ENCODE measurements around the gene MEIKIN. TPM values are rescaled to one million over a fixed set of nuclear protein-coding genes. Genes with fewer than 3 reads are reported as not detected.

Gene MEIKIN
- total and polyA plus RNA-seq, 4 experiments from 2014 or later: 3.6 to 6.2 TPM; not detected in 2

GRCh38 chr5:131979816-131980215, 34.4 kb upstream of the MEIKIN start:
- H3K4me3 Mint-ChIP-seq: no peak overlapping the region
- no peak overlapping the region for H3K27ac ChIP-seq (ENCODE audit: low read depth, low read length)
- H3K27ac Mint-ChIP-seq: peak overlapping the region in 1 of 7 donors; percentile 84
- H3K4me1 ChIP-seq (ENCODE audit: insufficient read depth, low read length): peaks cover 31% of the 10 kb centered on the region
- intact Hi-C loops (cut with micrococcal nuclease): no loop called here
- no peaks in the 10 kb centered on the region for H3K27me3 ChIP-seq (ENCODE audit: insufficient read depth, low read length)
- H3K36me3 Mint-ChIP-seq: no peaks in the 10 kb centered on the region
- no peaks in the 10 kb centered on the region for H3K9me3 Mint-ChIP-seq
- DNase-seq: no peak
- POLR2A ChIA-PET (ENCODE audit: partially characterized antibody): interaction anchor here (1.0 kb wide), 1 partner anchor 183 kb away, joined by 3 read pairs; the partner anchor contains the start of gene FNIP1
- H3K27me3 Mint-ChIP-seq: no peaks in the 10 kb centered on the region
- CTCF ChIA-PET (ENCODE audit: partially characterized antibody): interaction anchor here (2.8 kb wide), 1 partner anchor 28 kb away, joined by 8 read pairs; no protein-coding TSS in a partner anchor
- no peak overlapping the region for H3K4me3 ChIP-seq (ENCODE audit: low read length in 2 of 2)
- no peaks in the 10 kb centered on the region for H3K36me3 ChIP-seq (ENCODE audit: insufficient read depth, low read length)
- no peaks in the 10 kb centered on the region for H3K9me3 ChIP-seq (ENCODE audit: control insufficient read depth in 1 of 2, low read length in 2 of 2)
- peaks cover 28 to 59% (median 47%) of the 10 kb centered on the region in 4 donors for H3K4me1 Mint-ChIP-seq

GRCh38 chr5:131977212-131977604, 31.7 kb upstream of the MEIKIN start:
- no peaks in the 10 kb centered on the region for H3K27me3 Mint-ChIP-seq
- no peaks in the 10 kb centered on the region for H3K9me3 Mint-ChIP-seq
- H3K4me1 Mint-ChIP-seq: peaks cover 37 to 63% (median 57%) of the 10 kb centered on the region in 4 donors
- H3K4me1 ChIP-seq (ENCODE audit: insufficient read depth, low read length): peaks cover 55% of the 10 kb centered on the region
- H3K4me3 ChIP-seq (ENCODE audit: low read length in 2 of 2): no peak overlapping the region
- intact Hi-C loops (cut with micrococcal nuclease): no loop called here
- peaks cover 0 to 9% of the 10 kb centered on the region in 2 donors for H3K36me3 Mint-ChIP-seq
- no peak for DNase-seq
- H3K27me3 ChIP-seq (ENCODE audit: insufficient read depth, low read length): no peaks in the 10 kb centered on the region
- H3K27ac ChIP-seq (ENCODE audit: low read depth, low read length): no peak overlapping the region
- no peaks in the 10 kb centered on the region for H3K36me3 ChIP-seq (ENCODE audit: insufficient read depth, low read length)
- ChIA-PET CTCF (ENCODE audit: partially characterized antibody) (no interaction called here), POLR2A (ENCODE audit: partially characterized antibody) (no interaction called here)
- H3K27ac Mint-ChIP-seq: peak overlapping the region; percentile 75 to 95 (median 88)
- H3K9me3 ChIP-seq (ENCODE audit: control insufficient read depth in 1 of 2, low read length in 2 of 2): no peaks in the 10 kb centered on the region
- H3K4me3 Mint-ChIP-seq: peak overlapping the region in 3 of 8 donors; percentile 42 to 59 (median 53)

- Histone ChIP-seq H3K4me1 (ENCODE audit: insufficient read depth, low read length) (peaks cover 55% of the 10 kb centered on the region), H3K9me3 (ENCODE audit: control insufficient read depth in 1 of 2, low read length in 2 of 2) (no peaks in the 10 kb centered on the region)
- CTCF ChIA-PET (ENCODE audit: partially characterized antibody): no interaction called here
These were observed 31.1 kb upstream of the MEIKIN start for GRCh38 chr5:131976414-131977211.

GRCh38 chr5:131974956-131975726, 29.7 kb upstream of the MEIKIN start:
- peak overlapping the region; percentile 48 to 53 for H3K4me3 ChIP-seq (ENCODE audit: low read length in 2 of 2)

More at GRCh38 chr5:131976414-131977211, 31.1 kb upstream of the MEIKIN start:
- intact Hi-C loops (cut with micrococcal nuclease): no loop called here
- peak overlapping the region; percentile 8 for H3K27ac ChIP-seq (ENCODE audit: low read depth, low read length)
- H3K9me3 Mint-ChIP-seq: no peaks in the 10 kb centered on the region
- no peaks in the 10 kb centered on the region for H3K27me3 Mint-ChIP-seq
- POLR2A ChIA-PET (ENCODE audit: partially characterized antibody): no interaction called here
- H3K27ac Mint-ChIP-seq: peak overlapping the region; percentile 75 to 96 (median 88)
- no peaks in the 10 kb centered on the region for H3K36me3 ChIP-seq (ENCODE audit: insufficient read depth, low read length)
- H3K4me1 Mint-ChIP-seq: peaks cover 41 to 65% (median 61%) of the 10 kb centered on the region in 4 donors
- peak overlapping the region in 4 of 8 donors; percentile 42 to 95 (median 56) for H3K4me3 Mint-ChIP-seq
- H3K36me3 Mint-ChIP-seq: peaks cover 6 to 13% of the 10 kb centered on the region in 2 donors
- no peaks in the 10 kb centered on the region for H3K27me3 ChIP-seq (ENCODE audit: insufficient read depth, low read length)
- H3K4me3 ChIP-seq (ENCODE audit: low read length in 2 of 2): no peak overlapping the region
- no peak for DNase-seq

GRCh38 chr5:131974622-131974955, 29.1 kb upstream of the MEIKIN start:
- Histone ChIP-seq H3K9me3 (ENCODE audit: control insufficient read depth in 1 of 2, low read length in 2 of 2) (no peaks in the 10 kb centered on the region), H3K27ac (ENCODE audit: low read depth, low read length) (peak overlapping the region; percentile 61), H3K36me3 (ENCODE audit: insufficient read depth, low read length) (no peaks in the 10 kb centered on the region), H3K27me3 (ENCODE audit: insufficient read depth, low read length) (no peaks in the 10 kb centered on the region), H3K4me3 (ENCODE audit: low read length in 2 of 2) (peak overlapping the region; percentile 48 to 53), H3K4me1 (ENCODE audit: insufficient read depth, low read length) (peaks cover 55% of the 10 kb centered on the region)
- Mint-ChIP-seq H3K27me3 (no peaks in the 10 kb centered on the region), H3K9me3 (no peaks in the 10 kb centered on the region), H3K4me1 (peaks cover 45 to 81% (median 67%) of the 10 kb centered on the region in 4 donors), H3K36me3 (peaks cover 22 to 29% of the 10 kb centered on the region in 2 donors), H3K27ac (peak overlapping the region; percentile 87 to 98 (median 96)), H3K4me3 (peak overlapping the region; percentile 85 to 96 (median 90))
- peak in 1 of 5 donors; percentile 9 for DNase-seq
- POLR2A ChIA-PET (ENCODE audit: partially characterized antibody): interaction anchor here (1.0 to 1.2 kb wide), 4 partner anchors 11 to 178 kb away, joined by 3 to 4 read pairs (median 4); partner anchors contain the start of gene FNIP1
- intact Hi-C loops (cut with micrococcal nuclease): loop anchor here (2.0 kb wide), 1 partner anchor 32 kb away; no protein-coding TSS in a partner anchor
- CTCF ChIA-PET (ENCODE audit: partially characterized antibody): interaction anchor here (1.3 to 1.5 kb wide), 3 partner anchors 32 to 89 kb away, joined by 3 to 6 read pairs (median 4); no protein-coding TSS in a partner anchor

More at GRCh38 chr5:131974956-131975726, 29.7 kb upstream of the MEIKIN start:
- Mint-ChIP-seq H3K27ac (peak overlapping the region; percentile 87 to 98 (median 96)), H3K27me3 (no peaks in the 10 kb centered on the region), H3K9me3 (no peaks in the 10 kb centered on the region), H3K4me3 (peak overlapping the region; percentile 85 to 96 (median 90)), H3K4me1 (peaks cover 44 to 76% (median 63%) of the 10 kb centered on the region in 4 donors), H3K36me3 (peaks cover 17 to 23% of the 10 kb centered on the region in 2 donors)
- no peaks in the 10 kb centered on the region for H3K36me3 ChIP-seq (ENCODE audit: insufficient read depth, low read length)
- no peaks in the 10 kb centered on the region for H3K27me3 ChIP-seq (ENCODE audit: insufficient read depth, low read length)
- peak; percentile 41 to 55 (median 48) for DNase-seq
- intact Hi-C loops (cut with micrococcal nuclease): loop anchor here (2.0 kb wide), 1 partner anchor 32 kb away; no protein-coding TSS in a partner anchor
- POLR2A ChIA-PET (ENCODE audit: partially characterized antibody): no interaction called here
- CTCF ChIA-PET (ENCODE audit: partially characterized antibody): interaction anchor here (1.5 kb wide), 1 partner anchor 31 kb away, joined by 4 read pairs; no protein-coding TSS in a partner anchor
- H3K4me1 ChIP-seq (ENCODE audit: insufficient read depth, low read length): peaks cover 55% of the 10 kb centered on the region
- H3K27ac ChIP-seq (ENCODE audit: low read depth, low read length): peak overlapping the region; percentile 61
- no peaks in the 10 kb centered on the region for H3K9me3 ChIP-seq (ENCODE audit: control insufficient read depth in 1 of 2, low read length in 2 of 2)

- H3K27ac ChIP-seq (ENCODE audit: low read depth, low read length): peak overlapping the region; percentile 61
- peaks cover 45 to 82% (median 67%) of the 10 kb centered on the region in 4 donors for H3K4me1 Mint-ChIP-seq
- intact Hi-C loops (cut with micrococcal nuclease): loop anchor here (2.0 kb wide), 1 partner anchor 33 kb away; no protein-coding TSS in a partner anchor
- no peaks in the 10 kb centered on the region for H3K27me3 Mint-ChIP-seq
- no peaks in the 10 kb centered on the region for H3K27me3 ChIP-seq (ENCODE audit: insufficient read depth, low read length)
- ChIA-PET CTCF (ENCODE audit: partially characterized antibody) (interaction anchor here (1.3 to 1.5 kb wide), 3 partner anchors 32 to 89 kb away, joined by 3 to 6 read pairs (median 4); no protein-coding TSS in a partner anchor), POLR2A (ENCODE audit: partially characterized antibody) (interaction anchor here (0.7 to 1.2 kb wide), 5 partner anchors 11 to 177 kb away, joined by 3 to 4 read pairs (median 4); partner anchors contain the start of gene FNIP1)
- no peaks in the 10 kb centered on the region for H3K9me3 ChIP-seq (ENCODE audit: control insufficient read depth in 1 of 2, low read length in 2 of 2)
- H3K4me3 ChIP-seq (ENCODE audit: low read length in 2 of 2): no peak overlapping the region
- DNase-seq: no peak
- peak overlapping the region; percentile 85 to 96 (median 90) for H3K4me3 Mint-ChIP-seq
- peaks cover 27 to 34% of the 10 kb centered on the region in 2 donors for H3K36me3 Mint-ChIP-seq
- peaks cover 55% of the 10 kb centered on the region for H3K4me1 ChIP-seq (ENCODE audit: insufficient read depth, low read length)
- no peaks in the 10 kb centered on the region for H3K36me3 ChIP-seq (ENCODE audit: insufficient read depth, low read length)
- H3K9me3 Mint-ChIP-seq: no peaks in the 10 kb centered on the region
- H3K27ac Mint-ChIP-seq: peak overlapping the region; percentile 87 to 98 (median 96)
These were observed 28.6 kb upstream of the MEIKIN start for GRCh38 chr5:131974016-131974415.

Data from CD4-positive, alpha-beta memory T cell (primary cell).